HepG2 (cell line): Measurements from ENCODE around the gene MAGEA4. TPM values are rescaled to one million over a fixed set of nuclear protein-coding genes. Genes with fewer than 3 reads are reported as not detected.

Experiments used
- ATAC-seq: fragments of 200-7000 bp; cut with Tn5 transposase; 3 replicates; pipeline ENCODE4 v1.9.1; 2020; ENCODE audit warnings: mild to moderate bottlenecking, moderate library complexity
- BruUV-seq: library from RNA; stranded (reverse); fragments of 400-500 nt; replicated peaks from 2 replicates; lab custom pipeline; 2021; lab: Mats Ljungman, UMichigan
- CTCF ChIA-PET: fragments of 300-600 bp; formaldehyde crosslinking; extraction: SDS; loops from one replicate; lab custom pipeline; 2021; ENCODE audit warnings: low total read pairs, inconsistent platforms, low intra/inter-chr PET ratio; lab: Yijun Ruan, JAX
- POLR2A ChIA-PET: fragments of 350-600 bp; sonication (Branson Sonifier 250); formaldehyde crosslinking; loops from one replicate; lab custom pipeline; 2020; ENCODE audit warnings: antibody characterized with exemption, inconsistent platforms; lab: Yijun Ruan, JAX
- DNase-seq: peaks from one replicate; pipeline ENCODE4 v3.0.0-alpha.2; 2015; ENCODE audit warnings: low spot score
- FAIRE-seq: peaks from 3 replicates; lab custom pipeline; 2011; peaks lifted over from hg19 to GRCh38; lab: Jason Lieb, UNC
- H2AFZ ChIP-seq: one replicate; pipeline ENCODE4 v1.6.1; 2011; ENCODE audit warnings: low read length, inconsistent platforms
- H3K27ac ChIP-seq: fragments of 300-600 bp; 3 replicates; pipeline ENCODE4 v1.8.0; 2011; ENCODE audit warnings: mixed run types, mild to moderate bottlenecking, mixed read lengths, low read length, inconsistent platforms; ENCODE audit not compliant: insufficient read depth; ENCODE audit errors: extremely low read length
- H3K27me3 ChIP-seq, 2 experiments: fragments of 200-600 bp in 1 of 2; 2 replicates in 1 of 2; 3 replicates in 1 of 2; pipeline versions ENCODE4 v1.6.0 to v1.8.0; 2011; ENCODE audit warnings: low read length in 2 of 2, mild to moderate bottlenecking in 2 of 2, moderate library complexity in 2 of 2, inconsistent platforms in 1 of 2; ENCODE audit not compliant: insufficient read depth in 2 of 2, control insufficient read depth in 1 of 2
- H3K36me3 ChIP-seq, 2 experiments: fragments of 200-600 bp in 1 of 2; replicated peaks in 1 of 2; 2 replicates in 1 of 2; 3 replicates in 1 of 2; pipeline versions ENCODE4 v1.5.1 to v1.8.0; 2011; ENCODE audit warnings: low read length in 2 of 2, inconsistent platforms in 1 of 2; ENCODE audit not compliant: insufficient read depth in 2 of 2, control insufficient read depth in 1 of 2
- H3K4me1 ChIP-seq: 2 replicates; pipeline ENCODE4 v1.5.1; 2012; ENCODE audit warnings: low read length, inconsistent platforms; ENCODE audit not compliant: insufficient read depth
- H3K4me2 ChIP-seq: 2 replicates; pipeline ENCODE4 v1.6.0; 2011; ENCODE audit warnings: low read depth, low read length, inconsistent platforms
- H3K4me3 ChIP-seq, 3 experiments: fragments of 200-600 bp in 1 of 3; sonication (generic), shearing (Covaris generic) in 1 of 3; replicated peaks in 1 of 3; 2 replicates each; pipeline ENCODE4 v1.5.1; 2011 to 2016; ENCODE audit warnings: low read length in 3 of 3, inconsistent platforms in 2 of 3, low read depth in 2 of 3, mild to moderate bottlenecking in 2 of 3, control low read depth in 1 of 3, mixed read lengths in 1 of 3; ENCODE audit not compliant: insufficient read depth in 1 of 3
- H3K79me2 ChIP-seq: one replicate; pipeline ENCODE4 v1.6.1; 2011; ENCODE audit warnings: low read length, inconsistent platforms; ENCODE audit not compliant: insufficient read depth
- H3K9ac ChIP-seq: 2 replicates; pipeline ENCODE4 v1.6.0; 2011; ENCODE audit warnings: mild to moderate bottlenecking, low read depth, low read length, inconsistent platforms; ENCODE audit not compliant: insufficient read depth
- H3K9me3 ChIP-seq: 2 replicates; pipeline ENCODE4 v1.5.1; 2012; ENCODE audit warnings: mild to moderate bottlenecking, low read length
- H4K20me1 ChIP-seq: 2 replicates; pipeline ENCODE4 v1.6.0; 2011; ENCODE audit warnings: inconsistent platforms, mild to moderate bottlenecking, low read length, moderate library complexity; ENCODE audit not compliant: insufficient read depth
- FLYWCH1 ChIP-seq: sonication (generic); formaldehyde crosslinking; IDR thresholded peaks from 2 replicates; pipeline ENCODE4 v1.8.1; 2023; ENCODE audit warnings: mild to moderate bottlenecking, missing genetic modification reagents
- HNRNPUL1 ChIP-seq: fragments of 200-400 bp; formaldehyde crosslinking; IDR thresholded peaks from 2 replicates; pipeline ENCODE4 v1.6.1; 2017; ENCODE audit warnings: low read depth, mild to moderate bottlenecking, low read length, moderate library complexity
- HOXA5 ChIP-seq: sonication (generic); formaldehyde crosslinking; IDR thresholded peaks from 2 replicates; pipeline ENCODE4 v1.4.0; 2020; ENCODE audit warnings: missing genetic modification reagents
- MAFF ChIP-seq: IDR thresholded peaks from 2 replicates; pipeline ENCODE4 v1.6.1; 2011; ENCODE audit warnings: low read depth, low read length, improper control_type of control experiment
- MAFK ChIP-seq, 2 experiments: IDR thresholded peaks in 1 of 2; conservative IDR thresholded peaks in 1 of 2; 2 replicates each; pipeline ENCODE4 v1.6.1; 2011; ENCODE audit warnings: improper control_type of control experiment in 2 of 2, low read length in 2 of 2
- PHF5A ChIP-seq: IDR thresholded peaks from one replicate; pipeline ENCODE4 v1.6.1; 2018; ENCODE audit warnings: low read depth, missing genetic modification reagents; ENCODE audit not compliant: unreplicated experiment
- RFXANK ChIP-seq: IDR thresholded peaks from 2 replicates; pipeline ENCODE4 v1.6.1; 2016
- SP1 ChIP-seq, 2 experiments: fragments of 450-650 bp in 1 of 2; sonication (generic) in 1 of 2; formaldehyde crosslinking in 1 of 2; IDR thresholded peaks; 2 replicates each; pipeline versions ENCODE4 v1.4.0 to v1.6.1; 2016 to 2020; ENCODE audit warnings: missing genetic modification reagents in 1 of 2
- STAG1 ChIP-seq: sonication (generic); formaldehyde crosslinking; IDR thresholded peaks from 2 replicates; pipeline ENCODE4 v1.4.0; 2020; ENCODE audit warnings: missing genetic modification reagents
- THYN1 ChIP-seq: sonication (generic); formaldehyde crosslinking; IDR thresholded peaks from 2 replicates; pipeline ENCODE4 v1.8.1; 2023; ENCODE audit warnings: low read depth, mild to moderate bottlenecking, moderate library complexity, missing genetic modification reagents, borderline replicate concordance
- ZNF292 ChIP-seq: sonication (generic); formaldehyde crosslinking; IDR thresholded peaks from 2 replicates; pipeline ENCODE4 v1.8.1; 2022; ENCODE audit warnings: mild to moderate bottlenecking, low read depth, missing genetic modification reagents, borderline replicate concordance
- ZNF350 ChIP-seq: sonication (generic); formaldehyde crosslinking; IDR thresholded peaks from 2 replicates; pipeline ENCODE4 v1.4.0; 2020; ENCODE audit warnings: mild to moderate bottlenecking, low read depth, missing genetic modification reagents, borderline replicate concordance
- ZSCAN21 ChIP-seq: sonication (generic); formaldehyde crosslinking; IDR thresholded peaks from 2 replicates; pipeline ENCODE4 v1.8.0; 2022; ENCODE audit warnings: mild to moderate bottlenecking, missing genetic modification reagents, moderate library complexity, borderline replicate concordance
- WGBS: methylation state at CpG from one replicate; pipeline ENCODE4 v1.1.6; 2017; ENCODE audit warnings: low lambda C conversion rate; 5-methylcytosine and 5-hydroxymethylcytosine counted together
- in situ Hi-C: cut with HindIII; loops from 2 replicates; pipeline ENCODE4 v1.10.0; 2017; ENCODE audit warnings: low pct_unique_long_range_greater_than_20kb; ENCODE audit not compliant: extremely low pct_ligation_motif_present
- intact Hi-C: fragments of 100-400 bp; cut with micrococcal nuclease; formaldehyde crosslinking; loops from one replicate; pipeline ENCODE4 v1.10.0; 2022; ENCODE audit not compliant: unreplicated experiment
- polyA plus RNA-seq, 8 experiments: library from polyadenylated mRNA; depleted of rRNA in 3 of 8; stranded (reverse) in 7 of 8; unstranded in 1 of 8; fragments of >200 nt; fragmentation: Illumina TruSeq in 4 of 8; extraction: Trizol in 4 of 8; gene quantifications; 2 replicates each; pipeline versions ENCODE4 v1.2.1 to v1.2.3, GENCODE V29; 2011 to 2016; ENCODE audit warnings: low read depth in 4 of 8, missing spikeins in 1 of 8, mixed read lengths in 1 of 8; ENCODE audit not compliant: insufficient read depth in 1 of 8
- total RNA-seq, 5 experiments: library from RNA; depleted of rRNA; stranded (reverse); fragments of >200 nt; fragmentation: Illumina TruSeq; extraction: Trizol; gene quantifications; 2 replicates each; pipeline ENCODE4 v1.2.3, GENCODE V29; 2016; ENCODE audit warnings: low read depth in 1 of 5
- TF ChIP-seq, protein P1 (sequence below): sonication (generic); formaldehyde crosslinking; IDR thresholded peaks from 2 replicates; pipeline ENCODE4 v1.9.0; 2021; ENCODE audit warnings: mild to moderate bottlenecking, missing genetic modification reagents

MAGEA4 gene
- total and polyA plus RNA-seq, 2 of the 13 experiments (the other 11 are each of a cell fraction or from before 2014, with no cell fraction given), result not detected

GRCh38 chrX:151880895-151881294 is 31.8 kb upstream of the MAGEA4 start:
- Histone ChIP-seq H3K36me3 (no peaks in the 10 kb centered on the region), H4K20me1 (no peaks in the 10 kb centered on the region), H3K79me2 (no peaks in the 10 kb centered on the region), H3K4me1 (no peaks in the 10 kb centered on the region), H2AFZ (no peak overlapping the region), H3K4me2 (no peak overlapping the region), H3K27me3 (no peaks in the 10 kb centered on the region), H3K4me3 (no peak overlapping the region), H3K9ac (no peak overlapping the region), H3K27ac (no peak overlapping the region), H3K9me3 (no peaks in the 10 kb centered on the region)
- in situ Hi-C loops (no loop called here), intact Hi-C loops (no loop called here)
- ChIA-PET CTCF (no interaction called here), POLR2A (no interaction called here)
- FAIRE-seq (no peak), DNase-seq (no peak), ATAC-seq (no peak)
- no TSS peak for BruUV-seq
- no peak for TF ChIP-seq THYN1 (CRISPR knock-in tag)
- no peak for TF ChIP-seq STAG1 (CRISPR knock-in tag)
- TF ChIP-seq SP1 (IDR thresholded peaks at IDR 0.05), result no peak
- TF ChIP-seq SP1 (CRISPR knock-in tag; IDR thresholded peaks at IDR 0.05), result no peak
- TF ChIP-seq ZNF350, result no peak
- no peak for TF ChIP-seq HNRNPUL1
- TF ChIP-seq MAFF, result peak; percentile 86
- no peak for TF ChIP-seq RFXANK (CRISPR knock-in tag)
- TF ChIP-seq MAFK (conservative IDR thresholded peaks at IDR 0.05 in 1 of 2, IDR thresholded peaks at IDR 0.05 in 1 of 2; ENCODE audit: low read length in 2 of 2), result peak; percentile 58 to 91
- whole genome bisulfite sequencing, result 0% methylated on average over 2 of the region's 2 CpGs

DNA sequence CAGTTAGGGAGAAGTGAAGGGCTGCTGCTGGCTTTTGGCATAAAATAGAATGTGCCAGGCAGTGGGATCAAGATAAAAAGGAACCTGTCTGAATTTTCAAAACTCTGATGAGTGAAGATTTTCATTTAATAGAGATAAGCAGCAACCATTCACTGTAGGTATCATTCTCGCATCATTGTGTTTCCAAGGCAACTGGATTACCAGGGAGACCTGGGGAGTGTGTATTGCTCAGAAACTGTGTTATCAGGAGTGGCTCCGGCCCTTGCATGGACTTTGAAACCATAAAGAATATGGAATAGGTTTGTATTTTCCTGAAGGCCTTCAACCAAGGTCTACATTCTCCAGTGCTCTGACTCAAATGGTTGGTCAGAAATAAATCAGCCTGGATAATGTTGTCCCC is 23.3 kb upstream of the MAGEA4 start:
- 0% methylated on average over 1 of the region's 2 CpGs for WGBS
- no TSS peak for BruUV-seq
- POLR2A ChIA-PET, result no interaction called here
- no peak for TF ChIP-seq PHF5A
- no peak for TF ChIP-seq HOXA5
- no peak for TF ChIP-seq ZSCAN21 (CRISPR knock-in tag)
- TF ChIP-seq FLYWCH1 (CRISPR knock-in tag), result no peak
- no peak for TF ChIP-seq ZNF292 (CRISPR knock-in tag)
- TF ChIP-seq, protein P1, sequence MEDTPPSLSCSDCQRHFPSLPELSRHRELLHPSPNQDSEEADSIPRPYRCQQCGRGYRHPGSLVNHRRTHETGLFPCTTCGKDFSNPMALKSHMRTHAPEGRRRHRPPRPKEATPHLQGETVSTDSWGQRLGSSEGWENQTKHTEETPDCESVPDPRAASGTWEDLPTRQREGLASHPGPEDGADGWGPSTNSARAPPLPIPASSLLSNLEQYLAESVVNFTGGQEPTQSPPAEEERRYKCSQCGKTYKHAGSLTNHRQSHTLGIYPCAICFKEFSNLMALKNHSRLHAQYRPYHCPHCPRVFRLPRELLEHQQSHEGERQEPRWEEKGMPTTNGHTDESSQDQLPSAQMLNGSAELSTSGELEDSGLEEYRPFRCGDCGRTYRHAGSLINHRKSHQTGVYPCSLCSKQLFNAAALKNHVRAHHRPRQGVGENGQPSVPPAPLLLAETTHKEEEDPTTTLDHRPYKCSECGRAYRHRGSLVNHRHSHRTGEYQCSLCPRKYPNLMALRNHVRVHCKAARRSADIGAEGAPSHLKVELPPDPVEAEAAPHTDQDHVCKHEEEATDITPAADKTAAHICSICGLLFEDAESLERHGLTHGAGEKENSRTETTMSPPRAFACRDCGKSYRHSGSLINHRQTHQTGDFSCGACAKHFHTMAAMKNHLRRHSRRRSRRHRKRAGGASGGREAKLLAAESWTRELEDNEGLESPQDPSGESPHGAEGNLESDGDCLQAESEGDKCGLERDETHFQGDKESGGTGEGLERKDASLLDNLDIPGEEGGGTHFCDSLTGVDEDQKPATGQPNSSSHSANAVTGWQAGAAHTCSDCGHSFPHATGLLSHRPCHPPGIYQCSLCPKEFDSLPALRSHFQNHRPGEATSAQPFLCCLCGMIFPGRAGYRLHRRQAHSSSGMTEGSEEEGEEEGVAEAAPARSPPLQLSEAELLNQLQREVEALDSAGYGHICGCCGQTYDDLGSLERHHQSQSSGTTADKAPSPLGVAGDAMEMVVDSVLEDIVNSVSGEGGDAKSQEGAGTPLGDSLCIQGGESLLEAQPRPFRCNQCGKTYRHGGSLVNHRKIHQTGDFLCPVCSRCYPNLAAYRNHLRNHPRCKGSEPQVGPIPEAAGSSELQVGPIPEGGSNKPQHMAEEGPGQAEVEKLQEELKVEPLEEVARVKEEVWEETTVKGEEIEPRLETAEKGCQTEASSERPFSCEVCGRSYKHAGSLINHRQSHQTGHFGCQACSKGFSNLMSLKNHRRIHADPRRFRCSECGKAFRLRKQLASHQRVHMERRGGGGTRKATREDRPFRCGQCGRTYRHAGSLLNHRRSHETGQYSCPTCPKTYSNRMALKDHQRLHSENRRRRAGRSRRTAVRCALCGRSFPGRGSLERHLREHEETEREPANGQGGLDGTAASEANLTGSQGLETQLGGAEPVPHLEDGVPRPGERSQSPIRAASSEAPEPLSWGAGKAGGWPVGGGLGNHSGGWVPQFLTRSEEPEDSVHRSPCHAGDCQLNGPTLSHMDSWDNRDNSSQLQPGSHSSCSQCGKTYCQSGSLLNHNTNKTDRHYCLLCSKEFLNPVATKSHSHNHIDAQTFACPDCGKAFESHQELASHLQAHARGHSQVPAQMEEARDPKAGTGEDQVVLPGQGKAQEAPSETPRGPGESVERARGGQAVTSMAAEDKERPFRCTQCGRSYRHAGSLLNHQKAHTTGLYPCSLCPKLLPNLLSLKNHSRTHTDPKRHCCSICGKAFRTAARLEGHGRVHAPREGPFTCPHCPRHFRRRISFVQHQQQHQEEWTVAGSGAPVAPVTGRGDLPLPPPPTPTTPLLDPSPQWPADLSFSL (CRISPR knock-in tag), result no peak

More for the DNA sequence above, 23.3 kb upstream of the MAGEA4 start:
- FAIRE-seq (no peak), DNase-seq (no peak), ATAC-seq (no peak)
- Histone ChIP-seq H2AFZ (no peak overlapping the region), H3K4me3 (no peak overlapping the region), H3K27ac (no peak overlapping the region), H4K20me1 (no peaks in the 10 kb centered on the region), H3K4me1 (no peaks in the 10 kb centered on the region), H3K27me3 (no peaks in the 10 kb centered on the region), H3K9ac (no peak overlapping the region), H3K79me2 (no peaks in the 10 kb centered on the region), H3K36me3 (no peaks in the 10 kb centered on the region), H3K4me2 (no peak overlapping the region), H3K9me3 (no peaks in the 10 kb centered on the region)
- intact Hi-C loops, result no loop called here
- in situ Hi-C loops, result no loop called here
- CTCF ChIA-PET, result no interaction called here
